HEK293 (cell line): ENCODE data around the gene SDC3.

Experiments
- BCL11B ChIP-seq: fragments of 450-650 bp; formaldehyde crosslinking; IDR thresholded peaks from 2 replicates; pipeline ENCODE4 v1.5.1; 2016; ENCODE audit warnings: low read depth, missing biosample characterization, missing genetic modification characterization
- GLIS2 ChIP-seq: fragments of 450-650 bp; formaldehyde crosslinking; IDR thresholded peaks from 2 replicates; pipeline ENCODE4 v1.5.1; 2016; ENCODE audit warnings: missing biosample characterization, missing genetic modification characterization
- HOXC10 ChIP-seq: sonication (generic); formaldehyde crosslinking; IDR thresholded peaks from 2 replicates; pipeline ENCODE4 v1.8.1; 2023; ENCODE audit warnings: mild to moderate bottlenecking, missing genetic modification reagents
- KLF1 ChIP-seq: fragments of 450-650 bp; formaldehyde crosslinking; IDR thresholded peaks from 2 replicates; pipeline ENCODE4 v1.5.1; 2016; ENCODE audit warnings: missing biosample characterization, missing genetic modification characterization
- KLF8 ChIP-seq: fragments of 450-650 bp; formaldehyde crosslinking; IDR thresholded peaks from 2 replicates; pipeline ENCODE4 v1.5.1; 2016; ENCODE audit warnings: missing biosample characterization, missing genetic modification characterization
- KLF9 ChIP-seq: fragments of 450-650 bp; formaldehyde crosslinking; IDR thresholded peaks from 2 replicates; pipeline ENCODE4 v1.5.1; 2016; ENCODE audit warnings: missing biosample characterization, missing genetic modification characterization, low read depth
- OSR2 ChIP-seq: fragments of 450-650 bp; formaldehyde crosslinking; IDR thresholded peaks from 2 replicates; pipeline ENCODE4 v1.5.1; 2016; ENCODE audit warnings: missing biosample characterization, missing genetic modification characterization
- ZBTB48 ChIP-seq: fragments of 450-650 bp; formaldehyde crosslinking; IDR thresholded peaks from 2 replicates; pipeline ENCODE4 v1.5.1; 2016; ENCODE audit warnings: missing biosample characterization, missing genetic modification characterization
- ZBTB7A ChIP-seq: fragments of 450-650 bp; formaldehyde crosslinking; IDR thresholded peaks from 2 replicates; pipeline ENCODE4 v1.5.1; 2016; ENCODE audit warnings: low read depth, missing biosample characterization, missing genetic modification characterization
- ZFHX2 ChIP-seq: fragments of 450-650 bp; formaldehyde crosslinking; conservative IDR thresholded peaks from 2 replicates; pipeline ENCODE4 v1.5.1; 2016; ENCODE audit warnings: missing biosample characterization, missing genetic modification characterization
- ZFP69B ChIP-seq: fragments of 450-650 bp; formaldehyde crosslinking; IDR thresholded peaks from 2 replicates; pipeline ENCODE4 v1.5.1; 2016; ENCODE audit warnings: missing biosample characterization, missing genetic modification characterization
- ZIC2 ChIP-seq: fragments of 450-650 bp; formaldehyde crosslinking; IDR thresholded peaks from 2 replicates; pipeline ENCODE4 v1.5.1; 2016; ENCODE audit warnings: missing biosample characterization, missing genetic modification characterization
- ZNF10 ChIP-seq: fragments of 450-650 bp; formaldehyde crosslinking; IDR thresholded peaks from 2 replicates; pipeline ENCODE4 v1.5.1; 2017; ENCODE audit warnings: missing biosample characterization, missing genetic modification characterization
- ZNF16 ChIP-seq: fragments of 450-650 bp; formaldehyde crosslinking; IDR thresholded peaks from 2 replicates; pipeline ENCODE4 v1.5.1; 2016; ENCODE audit warnings: low read depth, missing biosample characterization, missing genetic modification characterization
- ZNF19 ChIP-seq: fragments of 450-650 bp; formaldehyde crosslinking; IDR thresholded peaks from 2 replicates; pipeline ENCODE4; 2016; ENCODE audit warnings: missing biosample characterization, missing genetic modification characterization, low read depth
- ZNF223 ChIP-seq: fragments of 450-650 bp; formaldehyde crosslinking; IDR thresholded peaks from 2 replicates; pipeline ENCODE4 v1.5.1; 2016; ENCODE audit warnings: missing biosample characterization, missing genetic modification characterization
- ZNF416 ChIP-seq: fragments of 450-650 bp; formaldehyde crosslinking; IDR thresholded peaks from 2 replicates; pipeline ENCODE4 v1.5.1; 2016; ENCODE audit warnings: missing biosample characterization, missing genetic modification characterization
- ZNF48 ChIP-seq: fragments of 450-650 bp; formaldehyde crosslinking; IDR thresholded peaks from 2 replicates; pipeline ENCODE4 v1.5.1; 2016; ENCODE audit warnings: missing biosample characterization, missing genetic modification characterization
- ZNF561 ChIP-seq: fragments of 450-650 bp; IDR thresholded peaks from 2 replicates; pipeline ENCODE4 v1.5.1; 2018; ENCODE audit warnings: missing biosample characterization, missing genetic modification characterization, borderline replicate concordance
- ZNF621 ChIP-seq: fragments of 450-650 bp; formaldehyde crosslinking; IDR thresholded peaks from 2 replicates; pipeline ENCODE4 v1.5.1; 2017; ENCODE audit warnings: missing biosample characterization, missing genetic modification characterization
- ZNF660 ChIP-seq: fragments of 450-650 bp; IDR thresholded peaks from 2 replicates; pipeline ENCODE4 v1.5.1; 2018; ENCODE audit warnings: missing biosample characterization, mild to moderate bottlenecking, missing genetic modification characterization
- TF ChIP-seq, protein P1 (sequence below): fragments of 450-650 bp; formaldehyde crosslinking; IDR thresholded peaks from 2 replicates; pipeline ENCODE4 v1.5.1; 2016; ENCODE audit warnings: missing biosample characterization, missing genetic modification characterization
- TF ChIP-seq, protein P2 (sequence below): fragments of 450-650 bp; formaldehyde crosslinking; IDR thresholded peaks from 2 replicates; pipeline ENCODE4 v1.5.1; 2016; ENCODE audit warnings: missing biosample characterization, missing genetic modification characterization, borderline replicate concordance
- TF ChIP-seq, protein P3 (sequence below): fragments of 450-650 bp; formaldehyde crosslinking; IDR thresholded peaks from 2 replicates; pipeline ENCODE4 v1.5.1; 2016; ENCODE audit warnings: missing biosample characterization, missing genetic modification characterization
- TF ChIP-seq, protein P4 (sequence below): fragments of 450-650 bp; formaldehyde crosslinking; optimal IDR thresholded peaks from 2 replicates; pipeline ENCODE3; 2016; ENCODE audit warnings: missing biosample characterization, mild to moderate bottlenecking, missing genetic modification characterization
- TF ChIP-seq, protein P5 (sequence below): fragments of 450-650 bp; formaldehyde crosslinking; IDR thresholded peaks from 2 replicates; pipeline ENCODE4 v1.5.1; 2016; ENCODE audit warnings: missing biosample characterization, missing genetic modification characterization
- TF ChIP-seq, protein P6 (sequence below): fragments of 450-650 bp; formaldehyde crosslinking; IDR thresholded peaks from 2 replicates; pipeline ENCODE4 v1.5.1; 2017; ENCODE audit warnings: missing biosample characterization, missing genetic modification characterization
- TF ChIP-seq, protein P7 (sequence below): fragments of 450-650 bp; formaldehyde crosslinking; IDR thresholded peaks from 2 replicates; pipeline ENCODE4 v1.5.1; 2017; ENCODE audit warnings: missing biosample characterization, missing genetic modification characterization

SDC3 gene

DNA sequence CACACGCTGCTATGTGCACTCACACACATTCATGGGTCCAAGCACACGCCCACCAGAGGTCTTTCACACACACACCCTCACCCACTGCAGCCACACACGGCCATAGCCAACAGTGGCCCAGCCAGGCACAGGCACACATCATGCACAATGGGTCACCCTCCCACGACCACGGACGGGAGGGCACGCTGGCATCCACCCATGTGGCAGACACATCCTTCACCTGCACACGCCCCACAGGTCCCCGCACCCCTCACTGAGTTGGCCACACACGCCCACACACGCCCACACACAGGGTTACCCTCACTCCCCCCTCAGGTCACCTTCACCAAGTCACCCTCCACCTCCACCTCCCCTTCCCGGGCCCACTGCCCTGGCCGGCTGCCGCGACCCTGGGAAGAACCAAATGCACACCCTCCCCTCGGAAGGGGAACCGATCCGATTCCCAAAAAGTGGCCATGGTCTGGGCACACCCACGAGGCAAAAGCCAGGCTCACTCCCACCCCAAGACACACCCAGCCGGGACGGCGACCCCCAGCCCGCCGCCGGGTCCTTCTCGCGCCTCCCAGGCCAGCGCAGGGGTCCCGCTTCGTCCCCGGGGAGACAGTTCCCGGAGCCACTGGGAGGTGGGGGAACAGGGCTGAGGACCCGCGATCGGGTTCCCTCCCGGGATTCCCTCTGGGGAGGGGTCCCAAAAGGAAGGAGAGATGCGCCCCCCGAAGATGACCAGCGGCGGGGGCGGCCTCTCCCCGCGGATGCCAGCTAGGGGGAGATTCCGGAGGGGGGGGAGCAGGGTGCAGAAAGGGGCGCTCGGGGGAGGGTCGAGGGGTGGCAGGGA is 860 bp downstream of the SDC3 start (continued):
- TF ChIP-seq, protein P1, sequence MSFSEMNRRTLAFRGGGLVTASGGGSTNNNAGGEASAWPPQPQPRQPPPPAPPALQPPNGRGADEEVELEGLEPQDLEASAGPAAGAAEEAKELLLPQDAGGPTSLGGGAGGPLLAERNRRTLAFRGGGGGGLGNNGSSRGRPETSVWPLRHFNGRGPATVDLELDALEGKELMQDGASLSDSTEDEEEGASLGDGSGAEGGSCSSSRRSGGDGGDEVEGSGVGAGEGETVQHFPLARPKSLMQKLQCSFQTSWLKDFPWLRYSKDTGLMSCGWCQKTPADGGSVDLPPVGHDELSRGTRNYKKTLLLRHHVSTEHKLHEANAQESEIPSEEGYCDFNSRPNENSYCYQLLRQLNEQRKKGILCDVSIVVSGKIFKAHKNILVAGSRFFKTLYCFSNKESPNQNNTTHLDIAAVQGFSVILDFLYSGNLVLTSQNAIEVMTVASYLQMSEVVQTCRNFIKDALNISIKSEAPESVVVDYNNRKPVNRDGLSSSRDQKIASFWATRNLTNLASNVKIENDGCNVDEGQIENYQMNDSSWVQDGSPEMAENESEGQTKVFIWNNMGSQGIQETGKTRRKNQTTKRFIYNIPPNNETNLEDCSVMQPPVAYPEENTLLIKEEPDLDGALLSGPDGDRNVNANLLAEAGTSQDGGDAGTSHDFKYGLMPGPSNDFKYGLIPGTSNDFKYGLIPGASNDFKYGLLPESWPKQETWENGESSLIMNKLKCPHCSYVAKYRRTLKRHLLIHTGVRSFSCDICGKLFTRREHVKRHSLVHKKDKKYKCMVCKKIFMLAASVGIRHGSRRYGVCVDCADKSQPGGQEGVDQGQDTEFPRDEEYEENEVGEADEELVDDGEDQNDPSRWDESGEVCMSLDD (tag by site-specific recombination), result peak; percentile 77
- TF ChIP-seq ZNF561 (tag by site-specific recombination) (no peak), ZFHX2 (peak; percentile 99), GLIS2 (tag by site-specific recombination) (peak; percentile 65), ZFP69B (tag by site-specific recombination) (peak; percentile 49; the same call in 1 of the 2 replicates), ZNF223 (tag by site-specific recombination) (peak; percentile 10; the same call in 1 of the 2 replicates), ZNF16 (tag by site-specific recombination) (no peak), OSR2 (tag by site-specific recombination) (no peak), ZNF48 (tag by site-specific recombination) (no peak), KLF9 (tag by site-specific recombination) (peak; percentile 96), ZBTB48 (tag by site-specific recombination) (0 out of 2 replicates have a peak, but pooled peaks have one; percentile 37), ZNF660 (tag by site-specific recombination) (no peak), KLF8 (tag by site-specific recombination) (peak; percentile 44; the same call in 1 of the 2 replicates), HOXC10 (CRISPR knock-in tag) (no peak), ZNF19 (tag by site-specific recombination) (no peak), ZIC2 (tag by site-specific recombination) (peak; percentile 41; the same call in 1 of the 2 replicates), KLF1 (tag by site-specific recombination) (peak; percentile 98), ZNF10 (tag by site-specific recombination) (no peak), ZNF416 (tag by site-specific recombination) (no peak), BCL11B (tag by site-specific recombination) (peak; percentile 83; the same call in 1 of the 2 replicates), ZBTB7A (tag by site-specific recombination) (0 out of 2 replicates have a peak, but pooled peaks have one; percentile 32), ZNF621 (tag by site-specific recombination) (peak; percentile 47; the same call in 1 of the 2 replicates)
- TF ChIP-seq, protein P2, sequence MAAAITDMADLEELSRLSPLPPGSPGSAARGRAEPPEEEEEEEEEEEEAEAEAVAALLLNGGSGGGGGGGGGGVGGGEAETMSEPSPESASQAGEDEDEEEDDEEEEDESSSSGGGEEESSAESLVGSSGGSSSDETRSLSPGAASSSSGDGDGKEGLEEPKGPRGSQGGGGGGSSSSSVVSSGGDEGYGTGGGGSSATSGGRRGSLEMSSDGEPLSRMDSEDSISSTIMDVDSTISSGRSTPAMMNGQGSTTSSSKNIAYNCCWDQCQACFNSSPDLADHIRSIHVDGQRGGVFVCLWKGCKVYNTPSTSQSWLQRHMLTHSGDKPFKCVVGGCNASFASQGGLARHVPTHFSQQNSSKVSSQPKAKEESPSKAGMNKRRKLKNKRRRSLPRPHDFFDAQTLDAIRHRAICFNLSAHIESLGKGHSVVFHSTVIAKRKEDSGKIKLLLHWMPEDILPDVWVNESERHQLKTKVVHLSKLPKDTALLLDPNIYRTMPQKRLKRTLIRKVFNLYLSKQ (tag by site-specific recombination), result no peak
- TF ChIP-seq, protein P3, sequence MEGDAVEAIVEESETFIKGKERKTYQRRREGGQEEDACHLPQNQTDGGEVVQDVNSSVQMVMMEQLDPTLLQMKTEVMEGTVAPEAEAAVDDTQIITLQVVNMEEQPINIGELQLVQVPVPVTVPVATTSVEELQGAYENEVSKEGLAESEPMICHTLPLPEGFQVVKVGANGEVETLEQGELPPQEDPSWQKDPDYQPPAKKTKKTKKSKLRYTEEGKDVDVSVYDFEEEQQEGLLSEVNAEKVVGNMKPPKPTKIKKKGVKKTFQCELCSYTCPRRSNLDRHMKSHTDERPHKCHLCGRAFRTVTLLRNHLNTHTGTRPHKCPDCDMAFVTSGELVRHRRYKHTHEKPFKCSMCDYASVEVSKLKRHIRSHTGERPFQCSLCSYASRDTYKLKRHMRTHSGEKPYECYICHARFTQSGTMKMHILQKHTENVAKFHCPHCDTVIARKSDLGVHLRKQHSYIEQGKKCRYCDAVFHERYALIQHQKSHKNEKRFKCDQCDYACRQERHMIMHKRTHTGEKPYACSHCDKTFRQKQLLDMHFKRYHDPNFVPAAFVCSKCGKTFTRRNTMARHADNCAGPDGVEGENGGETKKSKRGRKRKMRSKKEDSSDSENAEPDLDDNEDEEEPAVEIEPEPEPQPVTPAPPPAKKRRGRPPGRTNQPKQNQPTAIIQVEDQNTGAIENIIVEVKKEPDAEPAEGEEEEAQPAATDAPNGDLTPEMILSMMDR, result no peak
- TF ChIP-seq, protein P4, sequence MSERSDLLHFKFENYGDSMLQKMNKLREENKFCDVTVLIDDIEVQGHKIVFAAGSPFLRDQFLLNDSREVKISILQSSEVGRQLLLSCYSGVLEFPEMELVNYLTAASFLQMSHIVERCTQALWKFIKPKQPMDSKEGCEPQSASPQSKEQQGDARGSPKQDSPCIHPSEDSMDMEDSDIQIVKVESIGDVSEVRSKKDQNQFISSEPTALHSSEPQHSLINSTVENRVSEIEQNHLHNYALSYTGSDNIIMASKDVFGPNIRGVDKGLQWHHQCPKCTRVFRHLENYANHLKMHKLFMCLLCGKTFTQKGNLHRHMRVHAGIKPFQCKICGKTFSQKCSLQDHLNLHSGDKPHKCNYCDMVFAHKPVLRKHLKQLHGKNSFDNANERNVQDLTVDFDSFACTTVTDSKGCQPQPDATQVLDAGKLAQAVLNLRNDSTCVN (tag by site-specific recombination), result peak; percentile 31
- TF ChIP-seq, protein P5, sequence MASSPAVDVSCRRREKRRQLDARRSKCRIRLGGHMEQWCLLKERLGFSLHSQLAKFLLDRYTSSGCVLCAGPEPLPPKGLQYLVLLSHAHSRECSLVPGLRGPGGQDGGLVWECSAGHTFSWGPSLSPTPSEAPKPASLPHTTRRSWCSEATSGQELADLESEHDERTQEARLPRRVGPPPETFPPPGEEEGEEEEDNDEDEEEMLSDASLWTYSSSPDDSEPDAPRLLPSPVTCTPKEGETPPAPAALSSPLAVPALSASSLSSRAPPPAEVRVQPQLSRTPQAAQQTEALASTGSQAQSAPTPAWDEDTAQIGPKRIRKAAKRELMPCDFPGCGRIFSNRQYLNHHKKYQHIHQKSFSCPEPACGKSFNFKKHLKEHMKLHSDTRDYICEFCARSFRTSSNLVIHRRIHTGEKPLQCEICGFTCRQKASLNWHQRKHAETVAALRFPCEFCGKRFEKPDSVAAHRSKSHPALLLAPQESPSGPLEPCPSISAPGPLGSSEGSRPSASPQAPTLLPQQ (tag by site-specific recombination), result peak; percentile 46; the same call in 1 of the 2 replicates
- TF ChIP-seq, protein P6, sequence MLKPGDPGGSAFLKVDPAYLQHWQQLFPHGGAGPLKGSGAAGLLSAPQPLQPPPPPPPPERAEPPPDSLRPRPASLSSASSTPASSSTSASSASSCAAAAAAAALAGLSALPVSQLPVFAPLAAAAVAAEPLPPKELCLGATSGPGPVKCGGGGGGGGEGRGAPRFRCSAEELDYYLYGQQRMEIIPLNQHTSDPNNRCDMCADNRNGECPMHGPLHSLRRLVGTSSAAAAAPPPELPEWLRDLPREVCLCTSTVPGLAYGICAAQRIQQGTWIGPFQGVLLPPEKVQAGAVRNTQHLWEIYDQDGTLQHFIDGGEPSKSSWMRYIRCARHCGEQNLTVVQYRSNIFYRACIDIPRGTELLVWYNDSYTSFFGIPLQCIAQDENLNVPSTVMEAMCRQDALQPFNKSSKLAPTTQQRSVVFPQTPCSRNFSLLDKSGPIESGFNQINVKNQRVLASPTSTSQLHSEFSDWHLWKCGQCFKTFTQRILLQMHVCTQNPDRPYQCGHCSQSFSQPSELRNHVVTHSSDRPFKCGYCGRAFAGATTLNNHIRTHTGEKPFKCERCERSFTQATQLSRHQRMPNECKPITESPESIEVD, result no peak
- TF ChIP-seq, protein P7, sequence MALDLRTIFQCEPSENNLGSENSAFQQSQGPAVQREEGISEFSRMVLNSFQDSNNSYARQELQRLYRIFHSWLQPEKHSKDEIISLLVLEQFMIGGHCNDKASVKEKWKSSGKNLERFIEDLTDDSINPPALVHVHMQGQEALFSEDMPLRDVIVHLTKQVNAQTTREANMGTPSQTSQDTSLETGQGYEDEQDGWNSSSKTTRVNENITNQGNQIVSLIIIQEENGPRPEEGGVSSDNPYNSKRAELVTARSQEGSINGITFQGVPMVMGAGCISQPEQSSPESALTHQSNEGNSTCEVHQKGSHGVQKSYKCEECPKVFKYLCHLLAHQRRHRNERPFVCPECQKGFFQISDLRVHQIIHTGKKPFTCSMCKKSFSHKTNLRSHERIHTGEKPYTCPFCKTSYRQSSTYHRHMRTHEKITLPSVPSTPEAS, result 0 out of 2 replicates have a peak, but pooled peaks have one; percentile 9
